PC-9 (cell line): ENCODE measurements around the gene TBCD. TPM values are rescaled to one million over a fixed set of nuclear protein-coding genes. Genes with fewer than 3 reads are reported as not detected.

Experiments used
- BruUV-seq: library from RNA; stranded (reverse); fragments of 400-500 nt; replicated peaks from 2 replicates; lab custom pipeline; 2021; lab: Mats Ljungman, UMichigan
- CTCF ChIA-PET: fragments of 300-600 bp; sonication (Branson Sonifier 250); formaldehyde crosslinking; loops from one replicate; lab custom pipeline; 2022; ENCODE audit warnings: antibody characterized with exemption; lab: Charles Lee
- POLR2A ChIA-PET: fragments of 300-600 bp; sonication (Branson Sonifier 250); formaldehyde crosslinking; loops from one replicate; lab custom pipeline; 2022; ENCODE audit warnings: antibody characterized with exemption; ENCODE audit not compliant: unreplicated experiment; lab: Charles Lee
- DNase-seq, 2 experiments: peaks; one replicate each; pipeline versions ENCODE4 v3.0.0 to v3.0.0-alpha.2; 2015 to 2022; ENCODE audit warnings: mixed read lengths in 1 of 2
- H2AFZ ChIP-seq: fragments of 200-600 bp; sonication (generic); 2 replicates; pipeline ENCODE4 v1.8.1; 2017; ENCODE audit warnings: antibody characterized with exemption
- H3F3A ChIP-seq: fragments of 200-600 bp; sonication (generic); 2 replicates; pipeline ENCODE4 v1.8.1; 2017; ENCODE audit warnings: antibody characterized with exemption, mild to moderate bottlenecking, low read depth; ENCODE audit not compliant: insufficient read depth
- H3K27ac ChIP-seq: fragments of 200-600 bp; sonication (generic); 2 replicates; pipeline ENCODE4 v1.6.1; 2016; ENCODE audit warnings: mixed run types
- H3K27me3 ChIP-seq: fragments of 200-600 bp; sonication (generic); 2 replicates; pipeline ENCODE4 v1.6.1; 2016; ENCODE audit warnings: low read depth, mixed run types; ENCODE audit not compliant: insufficient read depth
- H3K36me3 ChIP-seq: fragments of 200-600 bp; sonication (generic); 2 replicates; pipeline ENCODE4 v1.6.1; 2016; ENCODE audit warnings: low read depth, mixed run types
- H3K4me1 ChIP-seq: fragments of 200-600 bp; sonication (generic); replicated peaks from 2 replicates; pipeline ENCODE4 v1.6.1; 2016; ENCODE audit warnings: mixed run types; ENCODE audit not compliant: insufficient read depth
- H3K4me2 ChIP-seq: fragments of 200-600 bp; sonication (generic); 2 replicates; pipeline ENCODE4 v1.6.1; 2017; ENCODE audit warnings: mixed run types
- H3K4me3 ChIP-seq: fragments of 200-600 bp; sonication (generic); 2 replicates; pipeline ENCODE4 v1.6.1; 2016; ENCODE audit warnings: mixed run types
- H3K79me2 ChIP-seq: fragments of 200-600 bp; sonication (generic); 2 replicates; pipeline ENCODE4 v1.6.1; 2017; ENCODE audit warnings: low read depth, mixed run types
- H3K9me2 ChIP-seq: fragments of 200-600 bp; sonication (generic); 2 replicates; pipeline ENCODE4 v1.8.1; 2017; ENCODE audit warnings: mild to moderate bottlenecking; ENCODE audit not compliant: insufficient read depth
- H3K9me3 ChIP-seq: fragments of 200-600 bp; sonication (generic); 2 replicates; pipeline ENCODE4 v1.8.1; 2016; ENCODE audit warnings: low read depth; ENCODE audit not compliant: insufficient read depth
- H4K20me1 ChIP-seq: fragments of 200-600 bp; sonication (generic); 2 replicates; pipeline ENCODE4 v1.8.1; 2017; ENCODE audit not compliant: insufficient read depth
- EZH2 ChIP-seq: fragments of 200-600 bp; sonication (generic); IDR thresholded peaks from 2 replicates; pipeline ENCODE4 v1.8.0; 2017; ENCODE audit warnings: antibody characterized with exemption, low read depth
- intact Hi-C: fragments of 100-400 bp; cut with micrococcal nuclease; formaldehyde crosslinking; loops from one replicate; pipeline ENCODE4 v1.10.0; 2022; ENCODE audit not compliant: unreplicated experiment
- total RNA-seq: library from RNA; stranded (reverse); gene quantifications from 2 replicates; pipeline ENCODE4 v1.2.3, GENCODE V29; 2021
- TF ChIP-seq, protein P1 (sequence below): fragments of 200-600 bp; sonication (generic); conservative IDR thresholded peaks from 2 replicates; pipeline ENCODE4 v1.6.1; 2017; ENCODE audit warnings: mixed run types, antibody characterized with exemption, mild to moderate bottlenecking, moderate library complexity

Gene TBCD
- total RNA-seq, 1 experiment from 2014 or later, result 115 TPM

DNA sequence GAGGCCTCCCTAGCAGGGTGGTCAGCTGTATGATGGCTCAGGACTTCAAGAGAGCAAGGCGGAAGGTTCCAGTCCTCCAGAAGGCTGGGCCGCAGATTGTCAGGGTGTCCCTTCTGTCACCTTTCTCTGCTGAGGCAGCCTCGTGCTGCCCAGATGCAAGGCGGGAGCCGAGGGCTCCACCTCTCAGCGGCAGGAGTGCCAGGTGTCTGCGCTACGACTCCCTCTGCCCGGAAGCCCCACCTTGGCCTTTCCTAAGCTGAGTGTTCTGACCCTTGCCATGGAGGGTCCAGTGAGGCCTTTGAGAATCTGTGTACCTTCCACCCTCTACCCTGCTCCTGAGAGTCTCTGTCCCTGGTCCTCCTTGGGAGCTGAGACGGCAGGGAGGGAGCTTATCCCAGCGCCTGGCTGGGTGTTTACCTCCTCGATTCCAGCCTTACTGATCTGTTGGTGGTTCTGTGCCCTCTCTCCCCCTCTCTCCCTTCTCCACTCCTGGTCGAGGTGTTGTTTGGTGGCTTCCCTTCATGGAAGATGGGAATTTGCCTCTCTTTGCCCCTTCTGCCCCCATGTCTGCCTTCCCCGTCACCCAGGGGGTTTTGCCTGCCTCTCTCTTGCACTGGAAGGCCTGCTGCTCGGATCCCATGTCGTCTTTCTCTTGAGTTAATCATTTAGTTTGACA is 90.2 kb downstream of the TBCD start:
- no TSS peak for BruUV-seq
- H3K4me2 ChIP-seq, result no peak overlapping the region
- no peaks in the 10 kb centered on the region for H3K9me2 ChIP-seq
- CTCF ChIA-PET, result no interaction called here
- no peaks in the 10 kb centered on the region for H4K20me1 ChIP-seq
- POLR2A ChIA-PET, result interaction anchor here (0.7 kb wide), 1 partner anchor 10 kb away, joined by 5 read pairs; no protein-coding TSS in a partner anchor
- H3K9me3 ChIP-seq, result no peaks in the 10 kb centered on the region
- H3K4me1 ChIP-seq, result peaks cover 31% of the 10 kb centered on the region
- H3K27ac ChIP-seq, result no peak overlapping the region
- no peak overlapping the region for H3K4me3 ChIP-seq
- TF ChIP-seq EZH2, result no peak
- TF ChIP-seq, protein P1, sequence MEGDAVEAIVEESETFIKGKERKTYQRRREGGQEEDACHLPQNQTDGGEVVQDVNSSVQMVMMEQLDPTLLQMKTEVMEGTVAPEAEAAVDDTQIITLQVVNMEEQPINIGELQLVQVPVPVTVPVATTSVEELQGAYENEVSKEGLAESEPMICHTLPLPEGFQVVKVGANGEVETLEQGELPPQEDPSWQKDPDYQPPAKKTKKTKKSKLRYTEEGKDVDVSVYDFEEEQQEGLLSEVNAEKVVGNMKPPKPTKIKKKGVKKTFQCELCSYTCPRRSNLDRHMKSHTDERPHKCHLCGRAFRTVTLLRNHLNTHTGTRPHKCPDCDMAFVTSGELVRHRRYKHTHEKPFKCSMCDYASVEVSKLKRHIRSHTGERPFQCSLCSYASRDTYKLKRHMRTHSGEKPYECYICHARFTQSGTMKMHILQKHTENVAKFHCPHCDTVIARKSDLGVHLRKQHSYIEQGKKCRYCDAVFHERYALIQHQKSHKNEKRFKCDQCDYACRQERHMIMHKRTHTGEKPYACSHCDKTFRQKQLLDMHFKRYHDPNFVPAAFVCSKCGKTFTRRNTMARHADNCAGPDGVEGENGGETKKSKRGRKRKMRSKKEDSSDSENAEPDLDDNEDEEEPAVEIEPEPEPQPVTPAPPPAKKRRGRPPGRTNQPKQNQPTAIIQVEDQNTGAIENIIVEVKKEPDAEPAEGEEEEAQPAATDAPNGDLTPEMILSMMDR, result no peak
- intact Hi-C loops, result no loop called here
- no peaks in the 10 kb centered on the region for H3K27me3 ChIP-seq
- H2AFZ ChIP-seq, result no peak overlapping the region
- peaks cover 21% of the 10 kb centered on the region; the same call in 1 of the 2 replicates for H3F3A ChIP-seq
- no peaks in the 10 kb centered on the region for H3K36me3 ChIP-seq
- no peaks in the 10 kb centered on the region for H3K79me2 ChIP-seq
- no peak for DNase-seq

DNA sequence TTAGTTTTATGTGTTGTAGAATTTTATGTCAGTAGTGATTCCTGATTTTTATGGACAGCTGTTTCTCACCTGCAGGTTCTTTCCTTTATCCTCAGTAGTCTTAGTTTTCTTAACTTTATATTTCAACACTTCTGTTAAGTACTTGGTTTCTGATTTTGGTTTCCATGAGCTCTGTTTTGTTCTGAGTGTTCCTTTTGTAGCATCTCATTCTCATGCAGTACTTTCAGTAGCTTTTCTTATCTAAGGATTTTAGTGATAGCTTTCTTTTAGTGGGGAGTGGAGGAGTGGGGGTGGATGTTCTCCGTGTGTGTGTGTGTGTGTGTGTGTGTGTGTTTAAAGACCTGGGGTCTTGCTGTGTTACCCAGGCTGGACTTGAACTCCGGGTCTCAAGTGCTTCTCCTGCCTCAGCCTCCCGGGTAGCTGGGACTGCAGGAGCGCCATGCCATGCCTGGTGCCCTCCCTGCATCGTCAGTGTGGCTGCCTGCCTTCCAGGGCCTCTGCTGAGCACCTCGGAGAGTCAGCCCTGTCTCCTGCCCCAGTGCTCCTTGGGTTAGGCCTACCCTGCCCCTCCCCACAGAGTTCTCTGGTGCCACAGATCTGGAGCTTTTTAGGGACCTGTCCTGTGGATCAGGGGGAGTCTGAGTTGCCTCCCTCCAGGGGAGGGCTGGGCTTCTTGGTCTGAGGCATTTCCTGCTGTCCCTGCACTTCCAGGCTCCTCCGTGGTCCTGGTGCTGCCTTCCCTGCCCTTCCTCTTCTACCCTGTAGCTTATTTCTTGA is 92.2 kb downstream of the TBCD start:
- intact Hi-C loops, result no loop called here
- Histone ChIP-seq H3K4me1 (peaks cover 28% of the 10 kb centered on the region), H3K79me2 (no peaks in the 10 kb centered on the region), H3K9me3 (no peaks in the 10 kb centered on the region), H4K20me1 (no peaks in the 10 kb centered on the region), H2AFZ (no peak overlapping the region), H3F3A (peaks cover 13% of the 10 kb centered on the region), H3K36me3 (no peaks in the 10 kb centered on the region), H3K9me2 (no peaks in the 10 kb centered on the region), H3K4me3 (no peak overlapping the region), H3K27ac (no peak overlapping the region), H3K4me2 (no peak overlapping the region), H3K27me3 (no peaks in the 10 kb centered on the region)
- ChIA-PET POLR2A (no interaction called here), CTCF (no interaction called here)
- DNase-seq, result no peak
- TF ChIP-seq, protein P1, result no peak
- TF ChIP-seq EZH2, result no peak
- no TSS peak for BruUV-seq

DNA sequence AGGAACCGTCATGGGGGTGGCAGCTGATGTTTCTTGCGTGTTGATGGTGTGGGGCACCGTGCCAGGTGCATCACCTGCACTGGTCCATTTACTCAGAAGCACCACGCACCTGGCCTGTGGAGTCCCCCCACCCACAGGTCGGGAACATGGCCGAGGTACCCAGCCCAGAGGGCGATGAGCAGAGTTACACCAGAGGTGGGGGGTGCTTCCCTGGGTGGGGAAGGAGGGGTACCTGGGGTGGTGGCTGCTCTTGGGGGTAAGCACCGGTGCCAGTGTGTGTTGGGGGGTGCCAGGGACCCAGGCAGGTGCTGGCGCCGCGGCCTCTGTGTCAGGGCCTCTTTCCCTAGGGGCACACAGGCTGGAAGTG is 92.9 kb downstream of the TBCD start:
- CTCF ChIA-PET, result no interaction called here
- no peak for TF ChIP-seq EZH2
- TF ChIP-seq, protein P1, result no peak
- H2AFZ ChIP-seq, result no peak overlapping the region
- no peaks in the 10 kb centered on the region for H3K9me3 ChIP-seq
- POLR2A ChIA-PET, result no interaction called here
- H3K4me2 ChIP-seq, result no peak overlapping the region
- H3K27ac ChIP-seq, result no peak overlapping the region
- H3K4me3 ChIP-seq, result no peak overlapping the region
- H4K20me1 ChIP-seq, result no peaks in the 10 kb centered on the region
- BruUV-seq, result no TSS peak
- peaks cover 10% of the 10 kb centered on the region for H3F3A ChIP-seq
- peaks cover 21% of the 10 kb centered on the region for H3K4me1 ChIP-seq
- H3K79me2 ChIP-seq, result no peaks in the 10 kb centered on the region
- H3K36me3 ChIP-seq, result no peaks in the 10 kb centered on the region
- no peaks in the 10 kb centered on the region for H3K27me3 ChIP-seq
- DNase-seq, result no peak
- no peaks in the 10 kb centered on the region for H3K9me2 ChIP-seq
- intact Hi-C loops, result no loop called here
